ENCODE results near the gene PSG1. TPM values are rescaled to one million over a fixed set of nuclear protein-coding genes. Genes with fewer than 3 reads are reported as not detected.
"Not testable (repeated sequence)": the region's sequence is repeated elsewhere in the genome, so short reads cannot be mapped to it uniquely, and the experiment has no call there.

PSG1 gene
- total and polyA plus RNA-seq, 3 donors from 2014 or later = not detected

- TF ChIP-seq POLR2A (IDR thresholded peaks at IDR 0.05) = no peak
- Histone ChIP-seq H3K36me3 (ENCODE audit: low read depth, missing control alignments) (no peaks in the 10 kb centered on the region), H3K27me3 (no peaks in the 10 kb centered on the region), H3K9me3 (no peaks in the 10 kb centered on the region), H3K4me1 (no peaks in the 10 kb centered on the region), H3K4me3 (no peak overlapping the region), H3K27ac (no peak overlapping the region)
- DNase-seq = no peak
- intact Hi-C loops (cut with DNase I; ENCODE audit: low total_unique reads) = no loop called here
- WGBS, 2 donors = 55 to 64% methylated on average over 5 of the region's 5 CpGs
Observed at GRCh38 chr19:42857544-42857867, 22.0 kb downstream of the PSG1 start.

- H3K36me3 ChIP-seq (ENCODE audit: low read depth, missing control alignments); H3K4me1 ChIP-seq; intact Hi-C loops (cut with DNase I; ENCODE audit: low total_unique reads); H3K27me3 ChIP-seq; H3K27ac ChIP-seq; H3K4me3 ChIP-seq; H3K9me3 ChIP-seq; DNase-seq: not testable (repeated sequence)
- peak in 1 of 3 experiments; percentile 34 for TF ChIP-seq CTCF (IDR thresholded peaks at IDR 0.05)
- 59 to 66% methylated on average over 17 to 19 of the region's 19 CpGs for WGBS, 2 donors
Observed at GRCh38 chr19:42856866-42857543, 22.5 kb downstream of the PSG1 start.

GRCh38 chr19:42854745-42855144 is 24.8 kb downstream of the PSG1 start:
- H3K4me3 ChIP-seq; H3K9me3 ChIP-seq; DNase-seq; H3K4me1 ChIP-seq; H3K27me3 ChIP-seq; H3K36me3 ChIP-seq (ENCODE audit: low read depth, missing control alignments); H3K27ac ChIP-seq; intact Hi-C loops (cut with DNase I; ENCODE audit: low total_unique reads): not testable (repeated sequence)
- 69 to 79% methylated on average over 3 of the region's 3 CpGs for WGBS, 2 donors

GRCh38 chr19:42853231-42853630 is 26.3 kb downstream of the PSG1 start:
- H3K27ac ChIP-seq; H3K4me1 ChIP-seq; H3K4me3 ChIP-seq; intact Hi-C loops (cut with DNase I; ENCODE audit: low total_unique reads); H3K36me3 ChIP-seq (ENCODE audit: low read depth, missing control alignments); H3K9me3 ChIP-seq; H3K27me3 ChIP-seq; DNase-seq: not testable (repeated sequence)
- WGBS, 2 donors = 81 to 83% methylated on average over 1 of the region's 1 CpG

GRCh38 chr19:42852821-42853220 is 26.7 kb downstream of the PSG1 start:
- H3K9me3 ChIP-seq; intact Hi-C loops (cut with DNase I; ENCODE audit: low total_unique reads); H3K27ac ChIP-seq; H3K4me3 ChIP-seq; H3K27me3 ChIP-seq; H3K36me3 ChIP-seq (ENCODE audit: low read depth, missing control alignments); DNase-seq; H3K4me1 ChIP-seq: not testable (repeated sequence)

- H3K4me3 ChIP-seq; H3K4me1 ChIP-seq; H3K9me3 ChIP-seq; H3K36me3 ChIP-seq (ENCODE audit: low read depth, missing control alignments); intact Hi-C loops (cut with DNase I; ENCODE audit: low total_unique reads); DNase-seq; H3K27ac ChIP-seq; H3K27me3 ChIP-seq: not testable (repeated sequence)
- WGBS, 2 donors = 71 to 92% methylated on average over 1 of the region's 1 CpG
Observed at GRCh38 chr19:42851718-42852280, 27.7 kb downstream of the PSG1 start.

GRCh38 chr19:42850981-42851717 is 28.4 kb downstream of the PSG1 start:
- no peaks in the 10 kb centered on the region for H3K9me3 ChIP-seq
- no peaks in the 10 kb centered on the region for H3K36me3 ChIP-seq (ENCODE audit: low read depth, missing control alignments)
- no peaks in the 10 kb centered on the region for H3K27me3 ChIP-seq
- no peak for DNase-seq
- no peaks in the 10 kb centered on the region for H3K4me1 ChIP-seq
- H3K4me3 ChIP-seq = no peak overlapping the region
- TF ChIP-seq POLR2A (IDR thresholded peaks at IDR 0.05) (no peak), CTCF (IDR thresholded peaks at IDR 0.05) (no peak)
- intact Hi-C loops (cut with DNase I; ENCODE audit: low total_unique reads) = no loop called here
- no peak overlapping the region for H3K27ac ChIP-seq
- 57% methylated on average over 6 of the region's 6 CpGs for whole genome bisulfite sequencing, 2 donors
